ENCODE results near the gene ZSCAN16.

GRCh38 chr6:28152531-28152930 is 28.1 kb downstream of the ZSCAN16 start:
- no peak for TF ChIP-seq POLR2A (IDR thresholded peaks at IDR 0.05)
- TF ChIP-seq, protein P1, sequence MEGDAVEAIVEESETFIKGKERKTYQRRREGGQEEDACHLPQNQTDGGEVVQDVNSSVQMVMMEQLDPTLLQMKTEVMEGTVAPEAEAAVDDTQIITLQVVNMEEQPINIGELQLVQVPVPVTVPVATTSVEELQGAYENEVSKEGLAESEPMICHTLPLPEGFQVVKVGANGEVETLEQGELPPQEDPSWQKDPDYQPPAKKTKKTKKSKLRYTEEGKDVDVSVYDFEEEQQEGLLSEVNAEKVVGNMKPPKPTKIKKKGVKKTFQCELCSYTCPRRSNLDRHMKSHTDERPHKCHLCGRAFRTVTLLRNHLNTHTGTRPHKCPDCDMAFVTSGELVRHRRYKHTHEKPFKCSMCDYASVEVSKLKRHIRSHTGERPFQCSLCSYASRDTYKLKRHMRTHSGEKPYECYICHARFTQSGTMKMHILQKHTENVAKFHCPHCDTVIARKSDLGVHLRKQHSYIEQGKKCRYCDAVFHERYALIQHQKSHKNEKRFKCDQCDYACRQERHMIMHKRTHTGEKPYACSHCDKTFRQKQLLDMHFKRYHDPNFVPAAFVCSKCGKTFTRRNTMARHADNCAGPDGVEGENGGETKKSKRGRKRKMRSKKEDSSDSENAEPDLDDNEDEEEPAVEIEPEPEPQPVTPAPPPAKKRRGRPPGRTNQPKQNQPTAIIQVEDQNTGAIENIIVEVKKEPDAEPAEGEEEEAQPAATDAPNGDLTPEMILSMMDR (IDR thresholded peaks at IDR 0.05): no peak
